NOMO-1 treated with dmso at 0.1 percent for 144 hours (cell line): ENCODE results near the gene ZNF83.
"Not testable (repeated sequence)": the region's sequence is repeated elsewhere in the genome, so short reads cannot be mapped to it uniquely, and the experiment has no call there.

ENCODE experiments used
- DNase-seq: peaks from one replicate; lab custom pipeline; 2025; ENCODE audit not compliant: unreplicated experiment; lab: John Stamatoyannopoulos, UW

Gene ZNF83

DNA sequence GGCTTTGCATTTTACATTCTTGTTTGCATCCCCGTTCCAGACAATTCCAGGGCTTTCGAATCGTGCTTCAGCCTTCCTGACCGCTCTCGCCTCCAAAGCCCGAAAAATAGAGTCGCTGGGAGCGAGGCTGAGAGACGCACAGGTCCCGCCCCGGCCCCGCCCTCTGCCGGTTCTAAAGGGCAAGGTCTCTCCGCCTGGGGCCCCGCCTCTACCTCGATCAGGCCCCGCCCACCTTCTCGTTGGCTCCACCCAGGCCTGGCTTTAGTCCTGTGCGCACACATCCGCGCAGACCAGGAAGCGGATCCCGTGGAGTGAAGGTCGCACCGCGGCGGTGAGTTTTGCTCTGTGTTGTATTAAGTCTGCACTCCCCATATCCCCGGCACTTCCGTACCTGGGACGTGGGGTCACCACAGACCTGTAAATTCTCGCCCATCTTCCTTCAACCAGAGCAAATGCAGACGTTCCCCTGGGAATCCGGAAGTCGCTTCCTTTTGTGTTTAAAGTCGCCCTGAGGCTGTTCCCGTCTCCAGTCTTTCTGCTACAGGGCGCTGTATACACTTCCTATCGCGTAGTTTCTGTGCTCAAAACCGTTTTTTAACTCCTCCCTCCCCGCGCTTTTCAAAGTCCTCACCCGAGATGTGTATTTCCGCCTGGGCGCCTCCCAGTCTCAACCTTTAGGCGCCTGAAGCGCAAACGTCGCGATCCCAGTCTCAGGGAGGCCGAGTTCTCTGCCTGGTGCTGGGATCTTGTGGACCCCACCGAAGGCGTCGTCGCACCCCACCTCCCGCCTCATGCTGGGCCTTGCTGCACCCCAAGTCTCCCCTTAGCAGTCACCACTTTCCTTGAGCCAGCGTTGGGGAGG lies 67.9 kb downstream of the ZNF83 start, which contains the start of gene ZNF701:
TSS of gene ZNF701 (plus strand) at position 288 of the 862 bp plus-strand sequence. CDS start 3,861 bp downstream, outside the sequence.
- DNase-seq: peak; percentile 89

DNA sequence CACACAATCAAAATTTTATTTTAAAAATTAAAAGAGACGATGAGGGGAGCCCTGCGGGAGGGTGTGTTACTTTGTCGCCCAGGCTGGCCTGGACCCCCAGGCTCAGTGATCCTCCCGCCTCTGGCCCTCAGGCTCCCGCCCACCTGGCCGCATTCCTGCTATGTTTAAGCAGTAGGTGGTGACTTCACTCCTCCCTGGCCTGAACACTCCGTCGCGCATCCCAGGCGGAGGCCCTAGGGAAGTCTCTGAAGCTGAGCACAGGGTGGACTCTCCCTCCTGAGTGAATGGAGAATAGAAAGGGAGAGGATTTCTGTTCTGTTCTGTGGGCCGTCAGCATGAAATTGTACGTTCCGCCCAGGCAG lies 68.5 kb downstream of the ZNF83 start:
- DNase-seq: not testable (repeated sequence)

DNA sequence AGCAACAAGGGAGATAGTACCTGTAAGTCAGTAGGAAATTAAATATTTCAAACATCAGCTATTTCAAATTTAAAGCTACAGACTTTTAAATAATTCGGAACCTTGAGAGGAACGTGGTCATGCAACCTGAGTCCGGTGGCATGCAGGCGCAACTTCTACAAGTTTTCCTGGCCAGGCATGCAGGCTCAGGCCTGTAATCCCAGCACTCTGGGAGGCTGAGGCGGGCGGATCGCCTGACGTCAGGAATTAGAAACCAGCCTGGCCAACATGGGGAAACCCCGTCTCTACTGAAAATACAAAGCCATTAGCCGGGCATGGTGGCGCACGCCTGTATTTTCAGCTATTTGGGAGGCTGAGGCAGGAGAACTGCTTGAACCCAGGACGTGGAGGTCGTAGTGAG lies 70.2 kb downstream of the ZNF83 start:
- DNase-seq: no peak

DNA sequence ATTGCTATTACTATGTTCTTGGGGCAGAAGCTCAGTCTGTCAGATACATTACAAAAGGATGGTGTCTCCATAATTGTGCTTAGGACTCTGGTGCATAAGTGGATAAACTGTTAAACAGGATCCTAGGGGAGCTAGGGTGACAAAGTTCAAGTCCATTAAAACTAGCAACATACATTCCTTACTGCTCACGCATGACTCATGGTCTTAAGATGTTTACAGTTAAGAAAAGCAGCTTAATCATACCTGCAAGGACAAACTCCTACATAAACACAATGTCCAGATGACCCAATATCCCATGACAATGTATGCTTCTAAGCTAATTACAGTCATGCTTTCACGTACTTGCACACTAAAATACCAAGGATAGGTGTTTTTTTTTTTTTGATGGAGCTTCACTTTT lies 71.6 kb downstream of the ZNF83 start:
- DNase-seq: no peak

GRCh38 chr19:52566121-52566520 lies 72.0 kb downstream of the ZNF83 start:
- no peak for DNase-seq
